Measurements from ENCODE around the gene SLC25A12. TPM values are rescaled to one million over a fixed set of nuclear protein-coding genes. Genes with fewer than 3 reads are reported as not detected.
"Not testable (repeated sequence)": the region's sequence is repeated elsewhere in the genome, so short reads cannot be mapped to it uniquely, and the experiment has no call there.

Gene SLC25A12
- total RNA-seq, 2 experiments from 2014 or later = 25.1 to 27.5 TPM

GRCh38 chr2:171909266-171909665 lies 15.2 kb upstream of the SLC25A12 start:
- no peaks in the 10 kb centered on the region for H3K9me3 Mint-ChIP-seq
- H3K36me3 Mint-ChIP-seq = no peaks in the 10 kb centered on the region
- no peak overlapping the region for H3K4me3 Mint-ChIP-seq
- no peaks in the 10 kb centered on the region for H3K4me1 Mint-ChIP-seq
- DNase-seq (no peak), ATAC-seq (ENCODE audit: low read depth) (no peak)
- no peak overlapping the region for H3K27ac Mint-ChIP-seq
- H3K27me3 Mint-ChIP-seq = peaks cover 12% of the 10 kb centered on the region
- POLR2A ChIA-PET = interaction anchor here (0.6 kb wide), 1 partner anchor 31 kb away, joined by 3 read pairs; no protein-coding TSS in a partner anchor

DNA sequence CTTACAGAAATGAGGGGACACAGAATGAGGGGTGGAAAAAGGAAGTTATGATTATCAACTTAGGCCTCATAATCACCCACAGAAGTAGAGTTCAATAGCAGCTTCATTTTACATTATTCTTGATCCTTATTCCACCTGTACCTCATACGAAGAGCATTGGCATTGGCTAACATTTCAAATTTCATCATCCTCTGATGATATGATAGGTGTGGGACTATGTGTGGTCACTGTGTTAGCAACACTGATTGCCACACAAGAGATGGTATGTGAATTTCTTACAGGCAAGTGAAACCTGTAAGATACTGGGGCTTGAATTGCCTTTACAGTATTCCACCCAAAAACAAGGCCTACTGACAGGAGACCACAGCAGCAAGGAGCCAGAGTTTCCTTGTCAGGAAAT lies 14.2 kb upstream of the SLC25A12 start:
- no peaks in the 10 kb centered on the region for H3K9me3 Mint-ChIP-seq
- no peak overlapping the region for H3K4me3 Mint-ChIP-seq
- no peak overlapping the region for H3K27ac Mint-ChIP-seq
- POLR2A ChIA-PET = no interaction called here
- DNase-seq (no peak), ATAC-seq (ENCODE audit: low read depth) (no peak)
- H3K36me3 Mint-ChIP-seq = no peaks in the 10 kb centered on the region
- no peaks in the 10 kb centered on the region for H3K4me1 Mint-ChIP-seq
- H3K27me3 Mint-ChIP-seq = peaks cover 12% of the 10 kb centered on the region

DNA sequence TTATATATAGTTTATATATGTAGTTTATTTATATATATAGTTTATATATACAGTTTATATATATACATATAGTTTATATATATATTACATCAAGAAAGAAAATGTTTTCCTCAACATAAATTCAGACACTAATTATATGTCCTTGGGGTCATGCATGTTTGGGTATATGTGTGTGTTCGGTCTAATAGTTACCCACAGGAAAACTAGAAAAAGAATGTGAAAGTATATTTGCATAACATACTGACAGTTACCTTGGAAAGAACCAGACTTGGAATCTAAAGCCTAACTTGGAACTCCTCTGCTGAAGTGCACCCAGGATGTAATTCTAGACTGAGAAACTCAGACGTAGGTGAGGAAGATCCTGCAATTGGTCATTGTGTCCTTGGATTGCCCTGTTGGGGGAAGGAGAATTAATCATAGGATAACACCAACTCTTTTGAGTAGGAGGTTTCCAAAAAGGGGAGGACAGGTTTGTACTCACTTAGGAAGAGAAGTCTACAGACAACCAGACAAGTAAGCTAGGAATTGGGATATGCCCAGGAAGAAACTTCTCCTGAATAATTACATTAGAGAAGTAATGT lies 8.9 kb upstream of the SLC25A12 start:
- Mint-ChIP-seq H3K27ac (no peak overlapping the region), H3K36me3 (no peaks in the 10 kb centered on the region), H3K27me3 (peaks cover 12% of the 10 kb centered on the region), H3K9me3 (no peaks in the 10 kb centered on the region), H3K4me1 (no peaks in the 10 kb centered on the region), H3K4me3 (no peak overlapping the region)
- POLR2A ChIA-PET = no interaction called here
- DNase-seq (no peak), ATAC-seq (ENCODE audit: low read depth) (no peak)

- H3K36me3 Mint-ChIP-seq; H3K27ac Mint-ChIP-seq; DNase-seq; H3K4me1 Mint-ChIP-seq; H3K9me3 Mint-ChIP-seq; ATAC-seq (ENCODE audit: low read depth); H3K4me3 Mint-ChIP-seq; POLR2A ChIA-PET: not testable (repeated sequence)
- H3K27me3 Mint-ChIP-seq = peaks cover 12% of the 10 kb centered on the region
These were observed 5.7 kb upstream of the SLC25A12 start for GRCh38 chr2:171899623-171900282.

GRCh38 chr2:171895786-171896185 lies 1.7 kb upstream of the SLC25A12 start:
- H3K27ac Mint-ChIP-seq = no peak overlapping the region
- ATAC-seq (ENCODE audit: low read depth) = no peak
- H3K9me3 Mint-ChIP-seq = no peaks in the 10 kb centered on the region
- H3K27me3 Mint-ChIP-seq = peaks cover 2% of the 10 kb centered on the region
- no peak for DNase-seq
- H3K36me3 Mint-ChIP-seq = peaks cover 11% of the 10 kb centered on the region
- no peak overlapping the region for H3K4me3 Mint-ChIP-seq
- H3K4me1 Mint-ChIP-seq = peaks cover 25% of the 10 kb centered on the region
- POLR2A ChIA-PET = no interaction called here

- ATAC-seq (ENCODE audit: low read depth) = no peak
- H3K4me1 Mint-ChIP-seq = peaks cover 27% of the 10 kb centered on the region
- peaks cover 2% of the 10 kb centered on the region for H3K27me3 Mint-ChIP-seq
- no peaks in the 10 kb centered on the region for H3K9me3 Mint-ChIP-seq
- peak overlapping the region; percentile 64 for H3K27ac Mint-ChIP-seq
- POLR2A ChIA-PET = interaction anchor here (0.6 to 2.2 kb wide), 5 partner anchors 11 to 212 kb away, joined by 3 to 20 read pairs (median 4); partner anchors contain the start of gene HAT1
- H3K36me3 Mint-ChIP-seq = peaks cover 17% of the 10 kb centered on the region
- DNase-seq = no peak
- peak overlapping the region; percentile 95 for H3K4me3 Mint-ChIP-seq
These were observed 536 bp upstream of the SLC25A12 start for GRCh38 chr2:171894612-171894947.

DNA sequence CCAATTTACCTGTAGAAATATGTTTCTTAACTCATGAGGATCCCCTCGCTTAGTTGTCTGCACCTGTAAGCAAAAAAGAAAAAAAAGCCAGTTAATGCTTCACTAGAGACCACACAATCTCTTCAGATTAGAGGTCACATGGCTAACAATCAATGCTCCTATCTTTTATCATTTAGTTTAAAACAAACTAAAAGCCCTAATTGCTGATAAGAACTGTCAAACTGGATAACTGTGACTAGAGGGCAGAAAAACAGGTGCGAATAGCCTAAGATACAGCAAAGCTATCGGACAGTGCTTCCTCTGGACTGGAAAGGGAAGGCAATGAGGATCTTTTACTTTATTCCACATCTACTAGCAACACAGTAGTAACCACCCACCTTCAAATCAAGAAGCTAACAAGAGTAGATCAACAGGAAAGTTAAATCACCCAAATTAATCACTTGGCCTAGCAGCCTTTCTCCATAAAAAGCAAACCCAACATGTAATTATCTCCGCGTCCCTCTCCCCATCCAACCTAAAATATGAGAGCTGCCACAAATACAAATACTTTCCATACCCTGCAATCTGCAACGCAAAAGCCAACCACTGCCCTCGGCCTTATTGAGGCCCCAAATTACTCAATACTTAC lies 734 bp downstream of the SLC25A12 start:
- Mint-ChIP-seq H3K4me1 (peaks cover 27% of the 10 kb centered on the region), H3K9me3 (no peaks in the 10 kb centered on the region), H3K27me3 (no peaks in the 10 kb centered on the region), H3K27ac (peak overlapping the region; percentile 92), H3K4me3 (peak overlapping the region; percentile 95), H3K36me3 (peaks cover 23% of the 10 kb centered on the region)
- ATAC-seq (ENCODE audit: low read depth) = no peak
- POLR2A ChIA-PET = interaction anchor here (1.8 to 2.2 kb wide), 3 partner anchors 12 to 31 kb away, joined by 4 to 20 read pairs (median 7); partner anchors contain the start of gene HAT1
- DNase-seq = no peak

DNA sequence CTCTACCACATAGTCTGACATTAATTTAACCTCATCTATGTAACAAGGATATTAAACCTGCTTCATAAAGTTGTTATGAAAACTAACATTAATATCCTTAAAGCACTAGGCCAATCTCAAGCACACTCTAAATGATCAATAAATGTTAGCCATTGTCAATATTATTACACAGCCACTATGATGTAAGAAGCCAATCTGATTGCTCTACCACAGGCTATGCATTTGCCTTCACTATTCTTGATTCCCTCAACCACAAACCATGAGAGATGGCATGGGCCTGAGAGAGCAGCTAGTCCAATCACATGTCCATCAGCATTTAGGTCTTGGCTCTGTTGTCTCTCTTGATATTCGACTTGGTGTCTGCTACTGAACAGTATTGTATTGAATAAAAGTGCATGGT lies 4.2 kb downstream of the SLC25A12 start:
- ATAC-seq (ENCODE audit: low read depth) = no peak
- H3K4me3 Mint-ChIP-seq = no peak overlapping the region
- H3K27me3 Mint-ChIP-seq = no peaks in the 10 kb centered on the region
- peaks cover 29% of the 10 kb centered on the region for H3K4me1 Mint-ChIP-seq
- H3K9me3 Mint-ChIP-seq = no peaks in the 10 kb centered on the region
- POLR2A ChIA-PET = no interaction called here
- DNase-seq = no peak
- H3K27ac Mint-ChIP-seq = no peak overlapping the region
- H3K36me3 Mint-ChIP-seq = peaks cover 28% of the 10 kb centered on the region

DNA sequence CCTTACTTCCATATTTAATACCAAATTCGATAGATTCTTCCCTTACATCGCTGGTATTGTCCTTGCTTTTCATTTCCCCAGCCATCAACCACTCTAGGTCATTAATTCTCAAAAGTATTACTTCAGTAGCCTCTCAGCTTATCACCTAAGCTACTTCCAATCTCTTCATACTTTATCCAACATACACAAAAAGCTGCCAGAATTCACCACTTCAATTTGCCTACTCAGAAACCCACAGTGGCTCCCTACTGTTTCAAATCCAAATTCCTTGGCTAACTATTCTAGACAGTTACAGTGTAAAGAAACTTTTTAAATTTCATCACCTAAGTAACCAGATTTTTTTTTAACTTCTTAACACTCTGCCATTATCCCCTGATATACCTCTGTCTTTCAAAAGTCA lies 4.7 kb downstream of the SLC25A12 start:
- Mint-ChIP-seq H3K36me3 (peaks cover 28% of the 10 kb centered on the region), H3K4me3 (no peak overlapping the region), H3K4me1 (peaks cover 24% of the 10 kb centered on the region), H3K9me3 (no peaks in the 10 kb centered on the region), H3K27me3 (no peaks in the 10 kb centered on the region), H3K27ac (no peak overlapping the region)
- POLR2A ChIA-PET = no interaction called here
- DNase-seq (no peak), ATAC-seq (ENCODE audit: low read depth) (no peak)

DNA sequence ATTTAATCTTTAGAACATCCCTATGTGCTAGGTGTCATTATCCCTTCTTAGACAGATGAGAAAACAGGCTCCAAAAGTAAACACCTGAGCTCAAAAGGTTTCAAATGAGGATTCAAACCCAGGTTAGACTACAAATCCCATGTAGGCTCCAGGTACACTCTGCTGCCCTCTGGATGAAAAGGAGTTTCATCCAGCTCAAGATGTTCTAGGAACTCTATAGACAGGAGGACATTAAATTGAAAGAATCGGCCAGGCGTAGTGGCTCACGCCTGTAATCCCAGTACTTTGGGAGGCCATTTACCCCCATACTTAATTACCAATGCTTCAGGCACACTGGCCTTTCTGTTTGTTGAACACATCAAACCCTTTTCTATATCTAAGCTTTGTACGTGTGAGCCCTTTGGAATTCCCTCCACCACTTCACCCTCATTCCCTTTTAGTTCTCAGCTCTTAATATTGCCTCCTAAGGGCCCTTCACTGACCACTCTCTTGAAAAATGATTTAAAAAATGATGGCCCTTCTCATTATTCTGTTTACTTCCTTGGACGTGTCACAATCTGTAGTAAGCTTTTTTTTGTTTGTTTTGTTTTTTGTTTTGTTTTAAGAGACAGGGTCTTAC lies 10.7 kb downstream of the SLC25A12 start:
- DNase-seq = no peak
- Mint-ChIP-seq H3K4me1 (peaks cover 24% of the 10 kb centered on the region), H3K4me3 (no peak overlapping the region), H3K27me3 (no peaks in the 10 kb centered on the region), H3K9me3 (no peaks in the 10 kb centered on the region), H3K27ac (no peak overlapping the region), H3K36me3 (peaks cover 18% of the 10 kb centered on the region)
- no peak for ATAC-seq (ENCODE audit: low read depth)
- POLR2A ChIA-PET = interaction anchor here (0.7 to 1.7 kb wide), 3 partner anchors 8 to 27 kb away, joined by 3 to 6 read pairs (median 3); partner anchors contain the start of gene SLC25A12

GRCh38 chr2:171882089-171882769 lies 11.8 kb downstream of the SLC25A12 start:
- H3K4me3 Mint-ChIP-seq = no peak overlapping the region
- peaks cover 15% of the 10 kb centered on the region for H3K36me3 Mint-ChIP-seq
- peaks cover 23% of the 10 kb centered on the region for H3K4me1 Mint-ChIP-seq
- ATAC-seq (ENCODE audit: low read depth) (peak; percentile 33), DNase-seq (no peak)
- H3K9me3 Mint-ChIP-seq = no peaks in the 10 kb centered on the region
- POLR2A ChIA-PET = interaction anchor here (1.1 to 1.7 kb wide), 2 partner anchors 10 to 11 kb away, joined by 4 to 6 read pairs; partner anchors contain the start of gene SLC25A12
- H3K27ac Mint-ChIP-seq = no peak overlapping the region
- H3K27me3 Mint-ChIP-seq = no peaks in the 10 kb centered on the region

DNA sequence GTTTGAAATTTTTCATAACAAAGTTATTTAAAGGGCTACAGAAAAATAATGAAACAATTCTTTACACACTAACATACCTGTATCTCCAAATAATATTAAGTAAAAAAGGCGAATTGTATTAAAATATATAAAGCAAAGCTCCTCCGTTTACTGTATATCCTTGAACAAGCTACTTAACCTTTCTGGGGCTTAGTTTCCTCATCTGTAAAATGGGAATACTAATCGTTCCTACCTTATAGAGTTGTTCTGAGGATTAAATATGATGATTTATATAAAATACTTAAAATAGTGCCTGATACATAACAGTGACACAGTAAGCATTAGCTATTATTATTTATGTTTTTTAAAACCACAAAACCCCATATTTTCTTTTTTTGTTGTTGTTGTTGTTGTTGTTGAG lies 13.3 kb downstream of the SLC25A12 start:
- POLR2A ChIA-PET = interaction anchor here (1.1 kb wide), 1 partner anchor 13 kb away, joined by 4 read pairs; the partner anchor contains the start of gene SLC25A12

DNA sequence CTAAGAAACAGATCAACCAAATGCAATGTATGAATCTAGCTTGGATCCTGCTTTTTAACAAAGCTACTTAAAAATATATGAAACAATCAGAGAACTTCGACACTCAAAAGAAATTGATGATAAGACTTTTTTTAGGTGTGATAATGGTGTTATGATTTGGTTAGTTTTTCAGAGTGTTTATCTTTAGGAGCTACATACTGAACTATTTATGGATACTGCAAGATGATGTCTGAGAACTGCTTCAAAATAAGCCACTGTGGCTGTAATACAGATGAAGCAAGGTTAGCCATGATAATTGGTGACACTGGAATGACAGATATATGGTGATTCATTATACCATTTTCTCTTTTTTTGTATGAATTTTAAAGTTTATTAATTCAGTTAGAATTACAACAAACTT lies 14.2 kb downstream of the SLC25A12 start:
- H3K36me3 Mint-ChIP-seq = peaks cover 21% of the 10 kb centered on the region
- peaks cover 3% of the 10 kb centered on the region for H3K9me3 Mint-ChIP-seq
- H3K27me3 Mint-ChIP-seq = no peaks in the 10 kb centered on the region
- H3K27ac Mint-ChIP-seq = no peak overlapping the region
- POLR2A ChIA-PET = no interaction called here
- DNase-seq (no peak), ATAC-seq (ENCODE audit: low read depth) (no peak)
- no peak overlapping the region for H3K4me3 Mint-ChIP-seq
- peaks cover 28% of the 10 kb centered on the region for H3K4me1 Mint-ChIP-seq

More for the DNA sequence above, 13.3 kb downstream of the SLC25A12 start:
- DNase-seq = no peak
- H3K36me3 Mint-ChIP-seq = peaks cover 15% of the 10 kb centered on the region
- H3K4me3 Mint-ChIP-seq = no peak overlapping the region
- peaks cover 26% of the 10 kb centered on the region for H3K4me1 Mint-ChIP-seq
- no peak for ATAC-seq (ENCODE audit: low read depth)
- H3K27me3 Mint-ChIP-seq = no peaks in the 10 kb centered on the region
- H3K9me3 Mint-ChIP-seq = no peaks in the 10 kb centered on the region
- no peak overlapping the region for H3K27ac Mint-ChIP-seq

All from activated naive CD8-positive, alpha-beta T cell treated with anti-CD3 and anti-CD28 coated beads, Interleukin-2, amount 10 ng/mL, durations not matched to agents 7 days and 5 days (primary cell).